Smooth muscle cell (in vitro differentiated cells): ENCODE results near the gene ARG2. TPM values are rescaled to one million over a fixed set of nuclear protein-coding genes. Genes with fewer than 3 reads are reported as not detected.

Experiments
- DNase-seq: peaks from one replicate; lab custom pipeline; 2025; ENCODE audit not compliant: unreplicated experiment; lab: John Stamatoyannopoulos, UW
- H2AFZ ChIP-seq: fragments of 200-600 bp; sonication (generic); 2 replicates; pipeline ENCODE4 v1.6.0; 2016; ENCODE audit warnings: antibody characterized with exemption, low read depth, mild to moderate bottlenecking
- H3F3A ChIP-seq: fragments of 200-600 bp; sonication (generic); 2 replicates; pipeline ENCODE4 v1.6.0; 2017; ENCODE audit warnings: antibody characterized with exemption, low read depth
- H3K27ac ChIP-seq: fragments of 200-600 bp; sonication (generic); 2 replicates; pipeline ENCODE4 v1.5.1; 2016; ENCODE audit warnings: low read depth, mild to moderate bottlenecking
- H3K27me3 ChIP-seq: fragments of 200-600 bp; sonication (generic); 2 replicates; pipeline ENCODE4 v1.6.1; 2016; ENCODE audit warnings: low read depth, mild to moderate bottlenecking
- H3K36me3 ChIP-seq: fragments of 200-600 bp; sonication (generic); 2 replicates; pipeline ENCODE4 v1.5.1; 2016; ENCODE audit warnings: low read depth
- H3K4me1 ChIP-seq: fragments of 200-600 bp; sonication (generic); 2 replicates; pipeline ENCODE4 v1.5.1; 2016; ENCODE audit warnings: low read depth
- H3K4me2 ChIP-seq: fragments of 200-600 bp; sonication (generic); 2 replicates; pipeline ENCODE4 v1.6.0; 2016; ENCODE audit warnings: mild to moderate bottlenecking
- H3K4me3 ChIP-seq: fragments of 200-600 bp; sonication (generic); 2 replicates; pipeline ENCODE4 v1.5.1; 2016; ENCODE audit warnings: mild to moderate bottlenecking
- H3K79me2 ChIP-seq: fragments of 200-600 bp; sonication (generic); 2 replicates; pipeline ENCODE4 v1.6.0; 2016; ENCODE audit warnings: low read depth, mild to moderate bottlenecking
- H3K9ac ChIP-seq: fragments of 200-600 bp; sonication (generic); 2 replicates; pipeline ENCODE4 v1.6.0; 2016; ENCODE audit warnings: low read depth
- H3K9me3 ChIP-seq: fragments of 200-600 bp; sonication (generic); replicated peaks from 2 replicates; pipeline ENCODE4 v1.5.1; 2016; ENCODE audit warnings: low read depth
- H4K20me1 ChIP-seq: fragments of 200-600 bp; sonication (generic); 2 replicates; pipeline ENCODE4 v1.6.0; 2016; ENCODE audit warnings: low read depth
- WGBS: methylation state at CpG from one replicate; pipeline ENCODE4 v1.1.7; 2016; ENCODE audit warnings: low lambda C conversion rate; 5-methylcytosine and 5-hydroxymethylcytosine counted together
- polyA plus RNA-seq: library from polyadenylated mRNA; unstranded; fragments of >200 nt; fragmentation: Nextera tagmentation; extraction: Ambion mirVana; gene quantifications from 2 replicates; pipeline ENCODE4 v1.2.1, GENCODE V29; 2016
- total RNA-seq: library from RNA; depleted of rRNA; stranded (reverse); fragments of >200 nt; gene quantifications from 2 replicates; pipeline ENCODE4 v1.2.3, GENCODE V29; 2014
- TF ChIP-seq, protein P1 (sequence below): fragments of 200-600 bp; sonication (generic); IDR thresholded peaks from 2 replicates; pipeline ENCODE4 v1.5.1; 2017; ENCODE audit warnings: borderline replicate concordance, mild to moderate bottlenecking, antibody characterized with exemption; ENCODE audit not compliant: insufficient read depth, poor library complexity, severe bottlenecking

Gene ARG2
- total and polyA plus RNA-seq, 2 experiments from 2014 or later, result 11.3 to 18.5 TPM

DNA sequence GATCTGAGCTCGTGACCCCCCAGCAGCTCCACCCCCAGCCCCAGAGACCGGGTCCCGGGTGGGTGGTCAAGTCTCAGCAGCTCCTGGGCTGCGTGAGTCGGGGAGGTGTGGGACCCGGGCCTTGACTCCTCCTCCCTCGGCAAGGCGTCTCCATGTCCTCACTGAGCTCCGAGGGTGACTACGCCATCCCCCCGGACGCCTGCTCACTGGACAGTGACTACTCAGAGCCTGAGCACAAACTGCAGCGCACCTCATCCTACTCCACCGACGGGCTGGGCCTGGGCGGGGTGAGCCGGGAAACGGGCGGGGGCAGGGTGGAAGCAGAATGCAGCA is 47.8 kb upstream of the ARG2 start:
- Histone ChIP-seq H2AFZ (no peak overlapping the region), H3F3A (no peaks in the 10 kb centered on the region), H3K4me1 (no peaks in the 10 kb centered on the region), H3K79me2 (no peaks in the 10 kb centered on the region), H3K27me3 (no peaks in the 10 kb centered on the region), H3K4me2 (no peak overlapping the region), H3K9ac (no peak overlapping the region), H3K36me3 (no peaks in the 10 kb centered on the region), H4K20me1 (no peaks in the 10 kb centered on the region), H3K4me3 (no peak overlapping the region), H3K27ac (no peak overlapping the region), H3K9me3 (no peaks in the 10 kb centered on the region)
- TF ChIP-seq, protein P1, sequence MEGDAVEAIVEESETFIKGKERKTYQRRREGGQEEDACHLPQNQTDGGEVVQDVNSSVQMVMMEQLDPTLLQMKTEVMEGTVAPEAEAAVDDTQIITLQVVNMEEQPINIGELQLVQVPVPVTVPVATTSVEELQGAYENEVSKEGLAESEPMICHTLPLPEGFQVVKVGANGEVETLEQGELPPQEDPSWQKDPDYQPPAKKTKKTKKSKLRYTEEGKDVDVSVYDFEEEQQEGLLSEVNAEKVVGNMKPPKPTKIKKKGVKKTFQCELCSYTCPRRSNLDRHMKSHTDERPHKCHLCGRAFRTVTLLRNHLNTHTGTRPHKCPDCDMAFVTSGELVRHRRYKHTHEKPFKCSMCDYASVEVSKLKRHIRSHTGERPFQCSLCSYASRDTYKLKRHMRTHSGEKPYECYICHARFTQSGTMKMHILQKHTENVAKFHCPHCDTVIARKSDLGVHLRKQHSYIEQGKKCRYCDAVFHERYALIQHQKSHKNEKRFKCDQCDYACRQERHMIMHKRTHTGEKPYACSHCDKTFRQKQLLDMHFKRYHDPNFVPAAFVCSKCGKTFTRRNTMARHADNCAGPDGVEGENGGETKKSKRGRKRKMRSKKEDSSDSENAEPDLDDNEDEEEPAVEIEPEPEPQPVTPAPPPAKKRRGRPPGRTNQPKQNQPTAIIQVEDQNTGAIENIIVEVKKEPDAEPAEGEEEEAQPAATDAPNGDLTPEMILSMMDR, result no peak
- no peak for DNase-seq
- WGBS, result 87% methylated on average over 13 of the region's 19 CpGs

DNA sequence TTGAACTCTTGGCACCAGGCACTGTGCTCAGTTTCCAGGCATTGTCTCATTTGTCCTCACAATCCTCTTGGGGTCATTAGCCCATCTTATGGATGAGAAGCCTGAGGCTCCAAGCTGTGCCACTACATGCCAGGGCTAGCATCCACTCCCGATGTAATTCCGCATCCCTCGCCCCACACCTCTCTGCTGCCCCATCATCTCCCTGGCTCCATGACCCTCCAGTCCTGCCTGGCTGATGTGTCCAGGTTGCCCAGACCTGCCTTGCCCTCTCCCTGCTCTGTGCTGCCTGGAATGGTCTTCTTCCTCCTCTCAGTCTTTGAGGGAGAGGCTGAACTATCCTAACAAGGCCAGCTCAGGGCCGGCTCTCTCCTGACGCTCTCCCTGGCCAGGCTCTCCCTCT is 47.1 kb upstream of the ARG2 start:
- Histone ChIP-seq H3F3A (no peaks in the 10 kb centered on the region), H2AFZ (no peak overlapping the region), H3K4me1 (no peaks in the 10 kb centered on the region), H3K79me2 (no peaks in the 10 kb centered on the region), H4K20me1 (no peaks in the 10 kb centered on the region), H3K27me3 (no peaks in the 10 kb centered on the region), H3K36me3 (no peaks in the 10 kb centered on the region), H3K4me2 (no peak overlapping the region), H3K9ac (no peak overlapping the region), H3K27ac (no peak overlapping the region), H3K9me3 (no peaks in the 10 kb centered on the region), H3K4me3 (no peak overlapping the region)
- 92% methylated on average over 5 of the region's 5 CpGs for WGBS
- TF ChIP-seq, protein P1, result no peak
- no peak for DNase-seq

DNA sequence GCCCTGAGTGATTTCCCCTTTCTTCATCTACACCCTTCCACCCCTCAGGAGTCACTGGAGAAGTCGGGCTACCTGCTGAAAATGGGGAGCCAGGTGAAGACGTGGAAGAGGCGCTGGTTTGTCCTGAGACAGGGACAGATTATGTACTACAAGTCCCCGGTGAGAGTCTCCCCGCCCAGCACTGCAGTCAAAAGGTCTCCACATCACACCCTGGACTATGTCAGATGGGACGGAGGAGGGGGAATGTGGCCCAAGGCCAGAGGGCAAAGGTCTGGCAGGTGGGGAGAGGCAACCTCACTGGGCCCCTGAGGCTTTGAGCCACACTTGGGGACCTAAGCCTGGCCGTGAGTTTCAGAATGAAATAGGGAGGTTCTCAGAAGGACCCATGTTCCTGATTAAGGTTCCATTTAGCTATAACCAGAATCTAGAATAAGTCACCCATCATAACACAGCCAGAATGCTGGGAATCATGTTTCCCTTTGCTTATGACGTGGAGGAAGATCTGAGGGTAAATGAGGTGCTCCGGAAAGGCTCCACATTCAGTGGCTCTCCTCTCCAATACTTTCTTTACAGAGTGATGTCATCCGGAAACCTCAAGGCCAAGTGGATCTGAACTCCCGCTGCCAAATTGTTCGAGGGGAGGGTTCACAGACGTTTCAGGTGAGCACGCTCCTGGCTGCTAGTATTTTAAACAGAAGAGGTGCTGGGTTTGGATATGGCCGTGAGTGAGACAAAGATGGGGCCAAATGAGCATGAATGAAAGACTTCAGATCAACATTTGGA is 46.3 kb upstream of the ARG2 start:
- no peaks in the 10 kb centered on the region for H3F3A ChIP-seq
- H3K9me3 ChIP-seq, result no peaks in the 10 kb centered on the region
- no peak overlapping the region for H2AFZ ChIP-seq
- TF ChIP-seq, protein P1, result no peak
- H4K20me1 ChIP-seq, result no peaks in the 10 kb centered on the region
- 91% methylated on average over 15 of the region's 15 CpGs for WGBS
- H3K27ac ChIP-seq, result no peak overlapping the region
- H3K4me1 ChIP-seq, result no peaks in the 10 kb centered on the region
- DNase-seq, result no peak
- H3K4me2 ChIP-seq, result no peak overlapping the region
- H3K27me3 ChIP-seq, result no peaks in the 10 kb centered on the region
- H3K4me3 ChIP-seq, result no peak overlapping the region
- no peaks in the 10 kb centered on the region for H3K36me3 ChIP-seq
- H3K9ac ChIP-seq, result no peak overlapping the region
- H3K79me2 ChIP-seq, result no peaks in the 10 kb centered on the region

DNA sequence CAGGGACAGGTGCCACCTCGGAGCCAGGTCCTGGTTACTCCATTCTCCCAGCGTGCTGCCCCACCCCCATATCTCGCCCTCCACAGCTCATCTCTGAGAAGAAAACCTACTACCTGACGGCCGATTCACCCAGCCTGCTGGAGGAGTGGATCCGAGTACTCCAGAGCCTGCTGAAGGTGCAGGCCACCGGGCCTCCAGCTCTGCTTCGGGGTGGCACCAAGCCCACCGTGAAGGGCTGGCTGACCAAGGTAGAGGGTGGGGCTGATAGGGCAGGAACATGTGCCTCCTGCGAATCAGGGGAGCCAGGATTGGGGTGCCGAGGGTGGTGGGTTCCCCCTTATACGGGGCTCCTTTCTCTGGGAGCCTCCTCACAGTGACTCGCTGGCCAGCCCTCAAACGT is 45.6 kb upstream of the ARG2 start:
- Histone ChIP-seq H3K36me3 (no peaks in the 10 kb centered on the region), H4K20me1 (no peaks in the 10 kb centered on the region), H3F3A (no peaks in the 10 kb centered on the region), H3K9ac (no peak overlapping the region), H3K9me3 (no peaks in the 10 kb centered on the region), H3K79me2 (no peaks in the 10 kb centered on the region), H3K27ac (no peak overlapping the region), H3K27me3 (no peaks in the 10 kb centered on the region), H3K4me3 (no peak overlapping the region), H3K4me1 (no peaks in the 10 kb centered on the region), H3K4me2 (no peak overlapping the region), H2AFZ (no peak overlapping the region)
- 92% methylated on average over 14 of the region's 14 CpGs for WGBS
- DNase-seq, result no peak
- TF ChIP-seq, protein P1, result no peak
